GM12874 (cell line): Measurements from ENCODE around the gene ITGA11.
A peak's percentile ranks its signal among the peaks of the same experiment; 100 is the strongest.

Experiments
- TF ChIP-seq, protein P1 (sequence below): IDR thresholded peaks from 2 replicates; pipeline ENCODE4 v1.5.1; 2011; ENCODE audit warnings: low read depth, mild to moderate bottlenecking, control low read depth, low read length, moderate library complexity; ENCODE audit not compliant: insufficient read depth

The ITGA11 gene

DNA sequence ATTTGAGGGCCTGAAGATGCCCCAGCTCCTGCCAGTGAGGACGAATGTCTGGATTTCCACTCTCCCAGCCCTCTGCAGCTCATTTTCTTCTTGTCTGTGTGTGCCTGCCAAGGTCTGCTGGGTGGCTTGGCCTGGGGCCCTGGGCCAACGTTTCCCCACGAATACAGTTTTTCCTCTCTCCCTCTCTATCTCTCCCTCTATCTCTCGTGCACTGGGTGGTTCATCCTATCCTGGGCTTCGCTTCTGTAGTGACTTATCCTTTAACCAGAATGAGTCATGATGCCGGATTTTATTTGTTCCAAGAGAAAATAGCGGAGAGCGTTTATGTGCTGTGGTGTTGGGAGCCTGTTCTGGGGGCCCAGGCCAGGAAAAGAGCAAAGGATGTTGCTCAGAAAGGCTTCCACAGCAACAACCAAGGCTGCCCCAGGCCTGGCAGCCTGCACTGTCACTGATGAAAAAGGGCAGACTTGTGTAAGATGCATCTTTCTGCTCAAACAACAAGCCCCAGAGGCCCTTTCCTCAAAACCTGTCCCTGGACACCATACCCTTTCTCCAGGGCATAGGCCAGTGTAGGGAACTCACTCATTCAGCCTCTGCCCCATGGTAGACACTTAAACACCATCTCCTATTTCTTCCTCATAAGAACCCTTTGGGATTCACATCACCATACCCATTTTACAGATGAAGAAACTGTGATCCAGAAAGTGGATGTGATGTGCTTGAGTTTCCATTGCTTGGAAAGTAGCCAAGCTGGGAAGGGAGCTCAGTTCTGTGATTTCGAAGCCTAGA is 47.3 kb downstream of the ITGA11 start:
- TF ChIP-seq, protein P1, sequence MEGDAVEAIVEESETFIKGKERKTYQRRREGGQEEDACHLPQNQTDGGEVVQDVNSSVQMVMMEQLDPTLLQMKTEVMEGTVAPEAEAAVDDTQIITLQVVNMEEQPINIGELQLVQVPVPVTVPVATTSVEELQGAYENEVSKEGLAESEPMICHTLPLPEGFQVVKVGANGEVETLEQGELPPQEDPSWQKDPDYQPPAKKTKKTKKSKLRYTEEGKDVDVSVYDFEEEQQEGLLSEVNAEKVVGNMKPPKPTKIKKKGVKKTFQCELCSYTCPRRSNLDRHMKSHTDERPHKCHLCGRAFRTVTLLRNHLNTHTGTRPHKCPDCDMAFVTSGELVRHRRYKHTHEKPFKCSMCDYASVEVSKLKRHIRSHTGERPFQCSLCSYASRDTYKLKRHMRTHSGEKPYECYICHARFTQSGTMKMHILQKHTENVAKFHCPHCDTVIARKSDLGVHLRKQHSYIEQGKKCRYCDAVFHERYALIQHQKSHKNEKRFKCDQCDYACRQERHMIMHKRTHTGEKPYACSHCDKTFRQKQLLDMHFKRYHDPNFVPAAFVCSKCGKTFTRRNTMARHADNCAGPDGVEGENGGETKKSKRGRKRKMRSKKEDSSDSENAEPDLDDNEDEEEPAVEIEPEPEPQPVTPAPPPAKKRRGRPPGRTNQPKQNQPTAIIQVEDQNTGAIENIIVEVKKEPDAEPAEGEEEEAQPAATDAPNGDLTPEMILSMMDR, result no peak

DNA sequence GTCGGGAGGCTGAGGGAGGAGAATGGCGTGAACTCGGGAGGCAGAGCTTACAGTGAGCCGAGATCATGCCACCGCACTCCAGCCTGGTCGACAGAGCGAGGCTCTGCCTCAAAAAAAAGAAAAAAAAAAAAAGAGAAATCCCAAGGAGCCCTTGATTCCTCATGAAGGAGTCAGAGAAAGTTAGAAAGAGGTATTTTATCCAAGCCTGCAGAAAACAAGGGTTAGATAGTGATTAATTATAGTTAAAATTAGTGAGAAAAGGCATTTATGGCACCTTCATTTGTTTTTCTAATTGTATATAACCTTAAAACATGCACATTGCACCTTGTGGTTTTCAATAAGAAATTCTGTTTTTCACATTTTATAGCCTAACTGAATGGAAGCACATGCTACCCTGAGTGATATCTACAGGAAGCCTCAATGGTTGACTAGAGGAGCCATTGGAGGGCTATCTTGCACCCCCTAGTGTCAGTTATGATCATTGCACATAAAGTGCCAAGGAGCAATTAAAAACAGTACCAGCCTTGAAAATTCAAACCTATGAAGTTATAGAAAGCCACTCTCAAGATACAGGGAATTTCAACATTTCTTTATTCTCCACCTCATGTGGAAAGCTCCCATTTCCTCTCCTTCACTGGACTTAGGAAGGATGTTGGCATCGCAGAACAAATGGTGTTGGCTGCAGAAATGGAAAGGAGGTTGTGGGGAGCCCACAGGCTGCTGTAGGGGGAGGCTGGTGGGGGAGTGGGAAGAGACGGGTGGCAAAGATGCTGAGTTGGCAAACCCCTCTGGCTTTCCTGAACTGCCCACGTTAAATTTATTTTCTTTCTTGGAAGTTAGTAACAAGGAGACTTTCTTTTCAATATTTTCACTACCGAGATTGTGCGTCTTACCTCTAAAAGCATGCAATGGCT is 48.5 kb downstream of the ITGA11 start:
- TF ChIP-seq, protein P1, result peak; percentile 69

DNA sequence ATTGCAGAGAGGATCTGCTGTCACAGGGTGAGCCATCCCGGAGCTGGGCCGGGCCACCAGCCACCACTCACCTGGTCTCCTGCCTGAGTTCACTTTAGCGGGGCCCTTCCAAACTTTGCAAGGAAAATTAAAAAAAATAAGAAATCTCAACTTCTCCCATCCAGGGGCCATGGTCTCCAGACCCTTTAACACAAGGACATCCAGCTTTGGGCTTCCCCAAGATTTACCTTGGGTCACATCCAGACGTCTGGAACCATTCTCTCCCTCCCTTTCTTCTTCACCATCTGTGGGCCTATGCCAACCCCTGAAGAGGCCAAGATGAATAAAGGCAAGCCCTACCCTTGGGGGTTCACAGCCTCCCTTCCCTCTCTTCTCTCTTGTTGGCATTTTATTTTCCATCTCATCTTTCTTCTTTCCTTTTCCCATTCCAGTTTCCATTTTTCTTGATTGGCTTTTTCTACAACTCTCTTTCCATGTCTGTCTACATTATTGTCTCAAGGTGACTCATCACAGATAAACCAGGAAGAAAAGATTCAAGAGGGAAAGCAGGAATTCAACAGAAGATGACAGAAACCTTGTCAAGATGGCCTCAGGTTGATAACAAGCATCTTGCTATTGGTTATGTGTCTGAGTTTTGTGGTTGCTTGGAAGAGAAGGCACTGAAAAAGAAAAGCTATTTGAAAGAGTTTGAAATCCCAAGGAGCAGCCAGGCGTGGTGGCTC is 49.5 kb downstream of the ITGA11 start:
- TF ChIP-seq, protein P1, result no peak

DNA sequence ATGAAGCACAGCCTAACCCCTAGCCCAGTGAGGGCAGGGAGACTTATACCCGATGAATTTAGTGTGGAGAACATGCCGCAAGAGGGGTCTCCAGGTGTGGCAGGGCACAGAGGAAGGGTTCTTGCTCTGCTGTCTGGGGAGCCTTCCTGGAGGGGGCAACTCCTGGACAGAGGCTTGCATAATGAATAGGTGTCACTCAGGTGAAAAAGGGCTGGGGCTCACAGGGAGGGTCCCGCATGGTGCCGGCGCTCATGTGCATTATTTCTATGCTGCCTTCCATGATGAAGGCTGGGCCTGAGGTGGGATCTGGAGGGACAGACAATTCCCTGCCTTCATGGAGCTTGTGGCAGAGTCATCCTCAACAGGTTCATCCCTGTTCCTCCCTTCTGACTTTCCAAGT is 51.5 kb downstream of the ITGA11 start:
- TF ChIP-seq, protein P1, result no peak

DNA sequence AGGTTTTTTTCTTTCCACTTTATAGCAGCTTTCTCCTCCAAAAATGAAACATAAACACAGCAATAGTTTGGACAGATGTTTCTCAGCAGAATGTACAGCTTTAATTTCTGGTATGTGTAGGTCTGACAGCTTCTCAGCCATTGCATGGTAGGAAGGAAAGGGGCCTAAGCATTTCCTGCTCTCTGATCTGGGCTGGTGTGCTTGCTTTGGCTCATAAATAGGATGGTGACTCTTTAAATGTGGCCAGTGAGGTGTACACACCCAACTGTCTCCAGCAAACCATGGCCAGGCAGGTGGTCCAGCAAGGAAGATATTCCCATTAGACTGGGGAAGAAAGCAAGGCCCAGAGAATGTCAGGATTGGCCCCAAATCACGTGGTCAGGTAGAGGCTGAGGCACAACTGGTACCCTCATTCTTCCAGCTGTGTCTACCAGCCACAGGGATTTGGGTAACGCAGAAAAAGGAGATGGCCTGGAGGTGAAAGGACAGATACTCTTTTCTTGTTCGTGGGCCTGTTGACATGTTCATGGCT is 52.1 kb downstream of the ITGA11 start:
- TF ChIP-seq, protein P1, result no peak

DNA sequence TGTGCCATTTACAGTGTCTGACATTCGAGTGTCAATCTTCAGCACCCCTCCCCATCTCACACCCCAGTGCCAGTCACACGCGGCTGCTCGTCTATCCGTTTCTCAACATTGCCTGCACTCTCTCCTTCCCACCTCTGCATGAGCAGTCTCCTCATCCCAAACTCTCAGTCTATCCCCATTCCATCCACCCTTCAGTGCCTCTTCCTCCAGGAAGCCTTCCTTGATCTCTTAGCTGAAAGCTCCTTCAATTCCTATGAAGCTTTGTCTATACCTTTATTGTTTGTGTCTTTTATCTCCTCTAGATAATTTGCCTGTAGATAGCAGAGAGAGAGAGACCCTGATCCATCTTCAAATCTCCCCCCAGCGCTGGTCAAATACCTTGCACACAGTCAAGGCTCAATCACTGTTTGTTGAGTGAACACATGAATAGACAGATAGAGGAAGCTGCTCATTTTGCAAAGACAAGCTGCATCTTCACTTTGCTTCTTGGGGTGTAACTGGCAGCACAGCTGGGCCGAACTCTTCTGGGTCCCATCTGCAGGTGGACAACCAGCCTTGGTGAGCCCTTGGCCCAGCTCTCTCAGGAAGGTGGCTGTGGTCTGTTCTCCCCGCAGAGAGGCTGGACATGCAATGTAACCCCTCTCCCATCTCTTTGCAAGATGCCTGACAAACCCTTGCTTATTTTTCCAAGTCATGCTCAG is 52.8 kb downstream of the ITGA11 start:
- TF ChIP-seq, protein P1, result no peak
